HepG2 (cell line): ENCODE data around the gene IQCM.

ENCODE experiments used
- CREB1 ChIP-seq, 2 experiments: fragments of 450-650 bp in 1 of 2; IDR thresholded peaks; 2 replicates each; pipeline ENCODE4 v1.6.1; 2016 to 2017; ENCODE audit warnings: control low read depth in 1 of 2, mild to moderate bottlenecking in 1 of 2, missing compliant biosample characterization in 1 of 2, missing genetic modification characterization in 1 of 2
- EZH2 ChIP-seq: conservative IDR thresholded peaks from 2 replicates; pipeline ENCODE4 v1.6.1; 2012; ENCODE audit warnings: mild to moderate bottlenecking, low read depth, low read length, moderate library complexity
- NFKB2 ChIP-seq: sonication (generic); formaldehyde crosslinking; IDR thresholded peaks from 2 replicates; pipeline ENCODE4 v1.4.0; 2020; ENCODE audit warnings: missing genetic modification reagents, borderline replicate concordance
- SMC3 ChIP-seq: IDR thresholded peaks from 2 replicates; pipeline ENCODE4 v1.6.1; 2011; ENCODE audit warnings: low read length, improper control_type of control experiment
- ZNF512 ChIP-seq: sonication (generic); formaldehyde crosslinking; IDR thresholded peaks from 2 replicates; pipeline ENCODE4 v1.4.0; 2020; ENCODE audit warnings: mild to moderate bottlenecking, missing genetic modification reagents
- ZNF660 ChIP-seq: sonication (generic); formaldehyde crosslinking; IDR thresholded peaks from 2 replicates; pipeline ENCODE4 v1.5.1; 2020; ENCODE audit warnings: mild to moderate bottlenecking, low read depth, missing genetic modification reagents, borderline replicate concordance

- no peak for TF ChIP-seq ZNF660 (CRISPR knock-in tag)
- TF ChIP-seq ZNF512 (CRISPR knock-in tag) = no peak
- no peak for TF ChIP-seq EZH2
- TF ChIP-seq SMC3 = no peak
- no peak for TF ChIP-seq NFKB2 (CRISPR knock-in tag)
- no peak for TF ChIP-seq CREB1 (IDR thresholded peaks at IDR 0.05)
- no peak for TF ChIP-seq CREB1 (CRISPR knock-in tag; IDR thresholded peaks at IDR 0.05)
Observed at GRCh38 chr4:149322203-149322602, 493.4 kb downstream of the IQCM start.
